Activated CD4-positive, alpha-beta T cell treated with anti-CD3 and anti-CD28 coated beads for 24 hours (primary cell): ENCODE results near the gene NLRP1.

Experiments
- DNase-seq, 2 donors: peaks; one replicate each; pipeline ENCODE4 v3.0.0-alpha.2; 2020; ENCODE audit warnings: low read depth in 2 of 2

Gene NLRP1

DNA sequence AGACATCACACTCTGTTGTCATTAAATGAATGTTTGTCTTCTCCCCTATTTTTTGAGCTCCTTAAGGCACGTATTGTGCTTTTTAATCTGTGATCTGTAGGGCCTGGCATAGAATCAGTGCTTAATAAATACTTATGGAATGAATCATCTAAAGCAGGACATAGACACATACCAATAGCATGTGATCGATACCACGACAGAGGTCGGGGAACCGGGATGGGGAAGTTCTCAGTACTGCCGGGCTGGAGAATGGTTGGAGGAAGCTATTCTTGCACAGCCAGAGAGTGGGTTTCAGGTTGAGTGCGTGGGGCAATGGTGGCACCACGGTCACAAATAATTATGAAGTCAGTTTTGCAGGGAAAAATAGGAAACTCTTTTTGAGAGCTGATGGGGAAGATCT, 26.8 kb downstream of the NLRP1 start:
- no peak for DNase-seq

DNA sequence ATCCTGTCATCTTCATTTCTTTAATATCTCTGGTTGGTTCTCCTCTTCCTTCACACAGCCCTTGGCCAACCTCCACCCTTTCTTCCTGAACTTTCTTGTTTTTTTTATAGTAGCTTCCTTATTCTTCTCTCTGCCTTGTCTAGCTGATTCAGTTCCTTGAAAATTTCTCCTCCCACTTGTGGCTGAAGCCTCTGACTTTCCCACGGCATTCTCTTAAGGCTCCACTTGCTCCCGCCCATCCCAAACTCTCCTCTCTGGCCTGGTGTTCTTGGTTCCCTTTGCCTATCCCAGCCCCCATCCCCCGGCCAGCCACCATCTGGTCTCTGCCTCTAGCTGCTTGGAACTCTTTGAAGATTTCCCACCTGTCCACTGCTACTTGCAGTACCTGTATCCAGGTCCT, 29.1 kb downstream of the NLRP1 start:
- no peak for DNase-seq

DNA sequence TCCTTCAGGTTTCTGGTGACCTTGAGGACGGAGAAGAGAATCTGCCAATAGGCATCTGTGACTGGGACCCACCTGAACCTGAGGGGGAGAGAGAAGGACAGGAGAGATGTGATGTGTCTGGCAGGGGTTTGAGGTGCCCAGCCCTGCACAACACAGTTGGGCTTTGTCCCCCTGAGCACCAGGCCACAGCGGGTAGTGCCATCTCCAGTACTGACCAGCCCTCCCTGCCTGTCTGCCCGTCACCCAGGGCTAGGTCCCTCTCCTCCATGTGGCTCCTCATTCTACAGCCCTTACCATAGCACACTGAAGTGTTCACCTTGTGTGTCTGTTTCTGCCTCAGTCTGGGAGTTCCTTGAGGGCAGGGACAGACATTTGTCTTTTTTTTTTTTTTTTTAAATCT, 30.8 kb downstream of the NLRP1 start:
- no peak for DNase-seq

DNA sequence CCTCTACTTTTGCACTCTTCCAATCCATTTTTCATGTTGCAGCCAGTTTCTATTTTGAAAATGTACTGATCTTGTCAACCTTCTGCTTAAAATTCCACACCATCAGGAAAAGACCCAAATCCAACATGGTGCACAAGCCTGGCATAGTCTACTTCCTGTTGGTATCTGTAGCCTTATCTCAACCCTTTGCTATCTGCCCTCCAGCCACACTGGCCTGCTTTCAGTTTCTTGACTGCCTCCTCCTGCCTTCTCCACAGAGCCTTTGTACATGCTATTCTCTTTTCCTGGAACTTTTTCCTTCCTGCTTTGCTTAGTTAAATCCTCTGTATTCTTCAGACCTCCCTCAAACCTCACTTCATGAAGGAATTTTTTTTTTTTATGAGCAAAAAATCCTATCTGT, 31.5 kb downstream of the NLRP1 start:
- DNase-seq: no peak

DNA sequence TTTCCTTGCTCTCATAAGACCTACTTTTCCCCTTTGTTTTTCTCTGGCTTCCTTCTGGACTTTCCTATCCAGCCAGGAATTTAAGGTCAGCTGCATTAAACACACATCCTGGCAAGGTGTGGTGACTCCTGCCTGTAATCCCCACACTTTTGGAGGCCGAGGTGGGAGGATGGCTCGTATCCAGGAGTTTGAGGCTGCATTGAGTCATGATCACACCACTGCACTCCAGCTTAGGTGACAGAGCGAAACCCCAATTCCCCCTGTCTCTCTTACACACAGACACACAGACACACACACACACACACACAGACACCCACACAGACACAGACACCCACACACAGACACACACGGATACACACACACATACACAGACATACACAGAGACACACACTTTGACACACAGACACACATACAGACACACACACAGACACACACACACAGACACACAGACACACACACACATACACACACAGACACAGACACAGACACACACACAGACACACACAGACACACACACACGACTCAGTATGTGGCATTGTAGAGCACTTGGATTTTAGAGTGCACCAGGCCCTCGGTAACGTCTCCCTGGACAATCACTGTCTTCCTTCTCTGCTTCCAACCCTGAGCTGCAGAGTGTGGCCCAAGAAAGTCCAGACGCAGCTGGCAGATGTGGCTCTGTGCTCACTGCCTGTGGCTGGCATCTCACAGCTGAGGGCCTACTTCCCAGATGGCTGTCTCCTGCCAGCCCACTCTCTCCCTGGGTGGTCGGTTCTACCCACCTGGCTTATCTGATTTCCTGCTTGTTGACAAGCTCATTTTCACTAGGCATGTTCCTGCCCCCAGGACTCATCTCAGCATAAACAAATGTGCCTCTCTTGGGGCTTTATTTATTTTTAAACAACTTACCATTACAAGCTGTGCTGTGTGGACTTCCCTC, 39.0 kb downstream of the NLRP1 start:
- no peak for DNase-seq

DNA sequence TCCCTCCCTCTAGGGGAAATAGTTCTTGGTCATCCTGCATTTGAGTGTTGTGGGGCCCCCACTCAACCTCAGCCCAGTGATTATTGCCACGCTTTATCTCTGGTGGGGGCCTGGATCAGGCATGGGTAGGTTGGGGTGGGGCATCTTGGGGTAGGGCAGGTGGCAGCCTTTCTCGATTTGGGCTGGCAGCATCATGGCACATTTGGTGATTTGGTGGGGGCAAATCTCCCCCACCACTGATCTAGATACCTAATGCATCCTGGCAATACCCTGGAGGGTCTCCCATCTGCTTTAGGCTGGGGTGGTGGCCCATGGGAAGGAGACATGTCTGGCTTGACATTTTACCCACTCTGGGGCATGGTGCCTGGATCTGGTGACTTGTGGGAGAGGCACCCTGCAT, 40.2 kb downstream of the NLRP1 start:
- no peak for DNase-seq

DNA sequence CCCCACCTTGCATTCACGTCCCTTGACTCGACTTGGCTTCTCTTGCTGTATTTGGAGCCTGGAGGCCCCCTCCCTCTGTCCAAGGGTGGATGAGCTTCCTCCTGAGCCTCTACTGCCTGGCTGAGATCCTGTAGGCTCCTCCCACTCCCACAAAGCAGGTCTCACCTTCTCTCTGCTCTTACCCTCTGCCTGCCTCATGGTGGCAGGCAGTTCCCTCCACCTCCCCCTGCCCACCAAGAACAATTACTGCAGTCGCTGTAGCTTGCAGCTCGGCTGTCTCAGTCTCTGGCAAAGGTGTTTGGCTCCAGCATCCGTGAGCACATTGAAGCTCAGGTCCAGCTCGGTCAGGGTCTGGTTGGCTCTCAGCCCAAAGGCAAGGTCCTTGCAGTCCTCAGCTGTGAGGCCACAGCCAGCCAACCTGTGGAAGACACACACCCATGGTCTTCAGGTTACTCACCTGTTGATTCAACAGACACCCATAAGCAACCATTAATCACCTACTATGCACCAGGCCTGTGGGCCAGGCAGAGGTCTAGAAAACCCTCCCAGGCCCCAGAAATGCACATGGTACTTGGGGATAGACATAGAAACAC, 42.6 kb downstream of the NLRP1 start:
- DNase-seq: no peak

DNA sequence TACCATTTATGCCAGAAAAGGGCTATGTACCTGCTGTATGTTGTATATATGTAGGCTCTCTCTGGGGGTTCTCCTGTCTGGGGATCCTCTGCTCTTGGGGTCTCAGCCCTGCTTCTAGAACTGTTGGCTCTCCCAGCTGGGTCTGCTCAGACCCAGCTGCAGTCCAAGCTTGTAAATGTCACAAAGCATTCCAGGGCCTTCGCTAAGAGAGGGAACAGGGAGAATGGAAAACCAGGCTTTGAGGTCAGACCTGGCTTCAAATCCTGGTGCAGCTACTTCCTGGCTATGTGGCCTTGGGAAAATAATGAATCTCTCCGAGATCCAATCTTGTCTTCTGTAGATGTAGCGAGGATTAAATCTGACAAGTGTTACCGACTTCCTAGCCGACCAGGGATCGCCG, 44.0 kb downstream of the NLRP1 start:
- DNase-seq: no peak

DNA sequence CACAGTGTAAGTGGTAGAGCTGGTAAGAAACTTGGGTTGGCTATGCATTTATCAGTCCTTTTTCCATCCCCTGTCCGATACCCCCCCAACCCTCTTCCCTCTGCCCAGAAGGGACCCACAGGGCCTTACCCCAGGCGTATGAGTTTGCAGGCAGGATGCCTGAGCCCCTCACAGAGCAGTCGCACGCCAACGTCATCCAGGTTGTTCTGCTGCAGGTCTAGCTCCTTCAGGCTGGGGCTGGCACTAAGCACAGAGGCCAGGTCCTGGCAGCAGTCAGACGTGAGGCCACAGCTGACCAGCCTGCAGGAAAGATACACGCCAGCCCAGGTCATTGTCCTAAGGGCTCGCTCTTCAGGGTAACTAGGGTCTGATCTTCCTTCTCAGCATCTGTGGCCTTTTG, 45.0 kb downstream of the NLRP1 start:
- no peak for DNase-seq

DNA sequence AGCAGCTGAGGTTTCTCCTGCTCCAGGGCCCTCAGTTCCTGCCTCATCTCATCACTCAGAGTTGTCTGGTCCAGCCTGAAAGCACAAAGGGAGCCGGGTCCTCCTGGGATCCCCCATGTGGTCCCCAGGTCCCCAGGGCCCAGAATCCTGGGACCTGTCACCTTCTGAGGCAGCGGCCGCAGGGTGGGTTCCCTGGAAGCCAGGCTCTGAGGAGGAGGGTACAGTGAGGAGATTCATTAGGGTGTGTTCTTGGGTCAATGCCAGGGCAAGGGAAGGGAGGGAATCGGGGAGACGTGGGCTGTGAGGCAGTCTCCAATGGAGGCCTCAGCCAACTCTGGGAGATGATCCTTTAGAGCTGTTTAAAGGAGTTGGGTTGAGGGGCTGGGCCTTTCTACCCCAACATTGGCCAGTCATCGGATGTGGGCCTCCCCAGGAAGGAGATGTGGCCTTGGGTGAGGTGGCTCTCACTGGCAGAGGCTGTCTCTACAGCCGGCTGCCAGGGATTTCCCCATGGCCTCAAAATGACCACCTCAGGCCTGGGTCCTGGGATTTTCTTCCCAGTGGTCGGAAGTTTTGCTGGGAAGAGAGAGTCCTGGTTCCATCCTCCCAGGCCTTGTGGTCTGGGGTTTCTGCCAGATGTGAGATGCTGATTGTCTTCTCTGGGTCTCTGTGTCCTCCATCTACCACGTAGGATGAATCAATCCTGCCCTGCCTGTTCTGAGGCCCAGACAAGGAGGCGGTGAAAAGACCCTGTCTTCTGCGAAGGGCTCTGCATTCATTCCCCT, 47.3 kb downstream of the NLRP1 start:
- no peak for DNase-seq

DNA sequence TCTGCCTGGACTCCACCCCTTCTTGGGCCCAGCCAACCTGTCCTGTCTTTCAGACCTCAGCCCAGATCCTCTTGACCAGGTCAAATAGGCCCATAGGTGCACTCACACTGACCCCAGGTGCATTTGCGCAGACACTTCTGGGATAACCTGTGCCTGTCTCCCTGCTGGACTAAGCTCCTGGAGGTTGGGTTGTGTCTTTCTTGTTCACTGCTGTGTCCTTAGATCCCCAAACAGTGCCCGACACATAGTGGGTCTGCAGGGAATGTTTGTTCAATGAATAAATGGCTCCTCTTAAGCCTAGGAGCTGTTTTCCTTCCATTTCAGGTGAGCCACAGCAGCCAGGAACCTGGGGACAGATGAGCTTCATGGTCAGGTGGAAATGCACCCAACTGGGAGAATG, 48.9 kb downstream of the NLRP1 start:
- DNase-seq: no peak

DNA sequence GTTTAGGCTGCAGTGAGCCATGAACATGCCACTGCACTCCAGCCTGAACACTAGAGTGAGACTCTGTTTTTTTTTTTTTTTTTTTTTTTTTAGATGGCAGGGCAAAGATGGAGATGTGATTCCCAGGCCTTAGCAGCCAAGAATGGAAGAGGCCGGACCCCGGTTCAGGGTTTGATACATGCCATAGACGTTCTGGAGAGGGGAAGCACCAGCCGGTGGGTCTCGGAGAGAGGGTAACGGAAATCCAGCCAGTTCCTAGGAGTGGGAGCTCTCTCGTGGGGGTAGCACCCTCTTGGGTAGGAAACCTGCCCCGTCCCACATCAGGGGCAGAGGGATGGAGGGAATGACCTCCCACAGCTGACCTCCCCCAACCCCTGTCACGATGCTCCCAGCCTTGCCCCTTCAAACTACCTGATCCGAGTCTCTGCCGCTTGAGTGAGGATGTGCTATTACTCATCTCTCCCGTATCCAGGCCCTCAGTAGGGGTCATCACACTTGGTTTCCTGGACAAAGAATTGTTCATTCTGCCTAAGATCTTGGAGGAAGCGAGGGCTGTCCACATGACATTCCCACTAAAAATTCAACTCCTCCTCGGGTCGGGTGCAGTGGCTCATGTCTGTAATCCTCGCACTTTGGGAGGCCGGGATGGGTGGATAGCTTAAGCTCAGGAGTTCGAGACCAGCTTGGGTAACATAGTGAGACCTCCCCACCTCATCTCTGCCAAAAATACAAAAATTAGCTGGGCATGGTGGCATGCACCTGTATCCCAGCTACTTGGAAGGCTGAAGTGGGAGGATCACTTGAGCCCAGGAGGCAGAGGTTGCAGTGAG, 50.6 kb downstream of the NLRP1 start:
- DNase-seq: no peak

DNA sequence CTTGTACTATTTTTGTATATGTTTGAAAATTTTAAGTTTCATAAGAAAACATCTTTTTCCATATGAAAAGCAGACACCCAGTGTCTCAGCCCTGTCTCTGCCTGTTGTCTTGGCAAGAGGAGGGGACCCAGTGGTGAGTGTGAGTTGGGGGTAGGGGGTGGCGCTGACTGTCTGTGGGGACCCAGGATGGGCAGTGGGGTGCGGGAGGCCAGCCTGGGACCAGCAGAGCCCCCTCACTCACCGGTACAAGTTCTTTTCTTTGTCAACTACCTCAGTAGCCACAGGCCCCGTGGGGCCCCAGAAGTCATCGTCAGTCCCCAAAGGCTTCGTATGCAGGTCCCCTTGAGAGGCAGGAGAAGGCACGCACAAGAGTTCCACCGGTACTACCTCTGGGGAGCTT, 51.7 kb downstream of the NLRP1 start:
- no peak for DNase-seq

DNA sequence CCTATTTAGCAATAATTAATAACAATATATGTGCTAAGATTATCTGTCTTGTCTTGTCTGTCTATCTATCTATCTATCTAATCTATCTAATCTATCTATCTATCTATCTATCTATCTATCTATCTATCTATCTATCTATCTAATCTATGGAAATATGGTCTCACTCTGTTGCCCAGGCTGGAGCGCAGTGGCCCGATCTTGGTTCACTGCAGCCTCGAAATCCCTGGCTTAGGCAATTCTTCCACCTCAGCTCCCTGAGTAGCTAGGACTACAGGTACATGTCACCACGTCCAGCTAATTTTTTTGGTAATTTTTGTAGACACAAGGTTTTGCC, 53.3 kb downstream of the NLRP1 start:
- no peak for DNase-seq

DNA sequence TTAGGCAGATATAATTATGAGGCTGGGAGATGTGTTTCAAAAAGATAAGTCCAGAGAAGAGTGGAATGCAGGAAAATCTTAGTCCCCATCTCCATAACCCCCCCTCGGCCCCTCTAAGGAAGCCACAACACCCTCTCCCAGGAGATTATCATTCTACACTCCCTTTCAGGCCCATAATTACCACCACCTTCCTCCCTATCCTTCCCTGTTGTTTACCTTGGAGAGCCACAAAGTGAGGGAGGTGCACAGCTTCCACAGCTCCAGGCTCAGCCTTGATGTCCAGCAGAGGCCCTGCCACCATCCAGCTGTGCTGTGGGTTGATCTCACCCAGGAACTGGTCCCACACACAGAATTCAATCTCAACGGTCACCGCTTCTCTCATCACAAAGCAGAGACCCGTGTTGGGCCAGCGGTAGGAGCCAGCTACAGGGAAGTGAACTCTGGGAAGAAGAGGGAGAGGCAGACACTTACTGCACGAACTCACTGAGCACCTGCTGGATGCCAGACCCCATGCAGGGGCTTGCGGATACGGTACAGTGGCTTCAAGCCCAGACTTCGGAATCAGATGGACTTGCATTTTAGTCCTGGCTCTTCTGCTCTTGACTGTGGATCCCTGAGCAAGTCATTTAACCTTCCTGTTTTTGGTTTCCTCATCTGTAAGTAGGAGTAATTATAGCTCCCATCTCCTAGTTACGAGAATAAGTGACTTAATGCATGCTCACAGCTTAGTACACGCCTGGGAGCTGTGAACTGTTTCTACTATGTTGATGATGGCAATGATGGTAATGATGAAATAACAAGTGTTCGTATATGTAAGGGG, 53.8 kb downstream of the NLRP1 start:
- no peak for DNase-seq

DNA sequence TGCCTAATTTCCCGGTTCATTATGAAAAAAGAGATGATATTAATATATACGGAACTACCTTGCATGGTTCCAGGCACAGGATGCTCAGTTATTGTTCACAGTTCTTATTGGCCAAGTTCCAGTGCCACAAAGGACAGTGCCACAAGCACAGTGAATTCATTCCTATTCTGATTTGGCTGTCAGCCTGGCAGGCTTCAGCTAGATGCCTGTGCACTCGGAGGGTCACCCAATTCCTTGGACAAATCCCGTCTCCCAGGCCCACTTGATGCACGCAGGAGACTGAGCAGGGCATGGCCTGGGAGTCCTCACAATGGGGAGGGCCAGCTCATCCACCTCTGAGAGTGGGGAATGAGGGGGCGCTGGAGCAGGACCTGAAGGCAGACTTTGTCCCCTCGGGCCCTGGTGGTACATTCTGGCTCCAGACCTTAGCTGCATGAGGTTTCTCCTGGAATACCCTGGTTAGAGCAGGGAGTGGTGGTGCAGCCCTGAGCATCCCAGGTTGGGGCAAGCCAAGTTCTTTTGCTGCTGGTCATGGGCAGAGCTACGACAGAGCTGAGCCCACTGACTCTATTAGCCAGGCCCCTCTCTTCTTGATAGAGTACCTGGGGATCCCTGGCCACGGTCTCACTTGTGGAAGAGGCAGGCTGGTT, 56.6 kb downstream of the NLRP1 start:
- DNase-seq: no peak

DNA sequence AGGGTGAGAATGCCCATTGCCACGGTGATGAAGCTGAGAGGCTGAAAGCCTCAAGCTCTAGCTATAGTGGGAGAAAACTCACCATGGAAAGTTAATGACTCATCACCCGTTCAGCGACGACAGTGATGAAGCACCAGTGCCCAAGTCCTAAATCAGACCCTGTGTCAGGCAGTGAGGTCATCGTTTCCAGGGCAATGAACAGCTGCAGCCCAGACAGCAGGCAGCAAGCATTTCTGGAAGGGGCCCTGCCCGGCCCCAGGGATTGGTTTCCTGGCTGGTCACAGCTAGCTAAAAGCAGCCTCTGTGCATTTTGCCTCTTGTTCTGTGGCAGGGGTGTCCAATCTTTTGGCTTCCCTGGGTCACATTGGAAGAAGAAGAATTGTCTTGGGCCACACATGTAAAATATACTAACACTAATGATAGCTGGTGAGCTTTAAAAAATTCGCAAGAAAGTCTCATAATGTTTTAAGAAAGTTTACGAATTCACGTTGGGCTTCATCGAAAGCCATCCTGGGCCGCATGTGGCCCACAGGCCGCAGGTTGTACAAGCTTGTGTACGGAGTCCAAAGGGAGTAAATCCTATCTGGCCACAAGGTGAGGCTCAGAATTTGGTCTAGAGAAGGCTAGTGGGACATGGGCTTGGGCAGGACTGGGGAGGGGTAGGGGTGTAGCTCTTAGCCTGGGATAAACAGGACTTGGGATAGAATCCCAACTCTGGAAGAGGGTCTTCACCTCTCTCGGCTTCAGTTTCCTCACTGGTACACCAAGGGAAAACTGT, 57.3 kb downstream of the NLRP1 start:
- DNase-seq: peak; percentile 36 to 66

DNA sequence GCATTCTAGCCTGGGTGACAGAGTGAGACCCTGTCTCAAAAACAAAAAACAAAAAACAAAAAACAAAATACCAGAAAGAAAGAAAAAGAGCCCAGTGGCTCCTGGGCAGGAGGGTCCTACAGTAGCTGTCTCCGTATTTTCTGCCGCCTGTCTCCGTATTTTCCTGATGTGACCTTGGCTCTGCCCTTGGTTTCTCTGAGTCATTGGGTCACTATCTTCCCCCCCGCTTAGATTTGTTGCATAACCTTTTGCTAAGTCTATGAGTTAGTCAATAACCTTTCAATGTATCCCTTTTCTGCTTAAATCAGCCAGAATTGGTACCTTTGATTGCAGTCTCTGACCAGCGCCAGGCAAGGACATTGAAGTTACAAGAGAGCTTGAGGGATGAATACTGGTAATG, 61.1 kb downstream of the NLRP1 start:
- no peak for DNase-seq

DNA sequence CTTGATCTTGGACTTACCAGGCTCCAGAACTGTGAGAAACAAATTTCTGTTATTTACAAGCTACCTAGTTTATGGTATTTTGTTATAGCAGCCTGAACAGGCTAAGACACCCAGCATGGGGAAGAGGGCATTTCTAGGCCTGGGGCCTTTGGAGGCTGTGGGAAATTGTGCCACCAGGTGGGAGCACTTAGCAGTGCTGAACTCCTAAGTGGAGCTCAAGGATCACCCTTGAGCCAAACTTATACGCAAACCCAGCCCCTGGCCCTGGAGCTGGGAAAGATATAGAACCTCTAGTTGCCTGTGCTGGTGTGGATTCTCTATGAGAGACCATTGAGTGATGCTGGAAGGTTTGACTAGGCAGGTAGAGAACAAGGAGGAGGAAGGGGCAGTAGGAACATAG, 61.8 kb downstream of the NLRP1 start:
- no peak for DNase-seq
